Amygdala (tissue), 56 donors: ENCODE results near the gene PWWP2B.

Source experiments
- DNase-seq, 56 donors: peaks; one replicate each; lab custom pipeline; 2025; lab: John Stamatoyannopoulos, UW

Gene PWWP2B

GRCh38 chr10:132397036-132397541, at the start of gene PWWP2B:
Gene PWWP2B (plus strand): TSS chr10:132397200. CDS start chr10:132397227, 27 bp downstream.
- DNase-seq = peak in 4 of 56 donors; percentile 24 to 58 (median 30)

DNA sequence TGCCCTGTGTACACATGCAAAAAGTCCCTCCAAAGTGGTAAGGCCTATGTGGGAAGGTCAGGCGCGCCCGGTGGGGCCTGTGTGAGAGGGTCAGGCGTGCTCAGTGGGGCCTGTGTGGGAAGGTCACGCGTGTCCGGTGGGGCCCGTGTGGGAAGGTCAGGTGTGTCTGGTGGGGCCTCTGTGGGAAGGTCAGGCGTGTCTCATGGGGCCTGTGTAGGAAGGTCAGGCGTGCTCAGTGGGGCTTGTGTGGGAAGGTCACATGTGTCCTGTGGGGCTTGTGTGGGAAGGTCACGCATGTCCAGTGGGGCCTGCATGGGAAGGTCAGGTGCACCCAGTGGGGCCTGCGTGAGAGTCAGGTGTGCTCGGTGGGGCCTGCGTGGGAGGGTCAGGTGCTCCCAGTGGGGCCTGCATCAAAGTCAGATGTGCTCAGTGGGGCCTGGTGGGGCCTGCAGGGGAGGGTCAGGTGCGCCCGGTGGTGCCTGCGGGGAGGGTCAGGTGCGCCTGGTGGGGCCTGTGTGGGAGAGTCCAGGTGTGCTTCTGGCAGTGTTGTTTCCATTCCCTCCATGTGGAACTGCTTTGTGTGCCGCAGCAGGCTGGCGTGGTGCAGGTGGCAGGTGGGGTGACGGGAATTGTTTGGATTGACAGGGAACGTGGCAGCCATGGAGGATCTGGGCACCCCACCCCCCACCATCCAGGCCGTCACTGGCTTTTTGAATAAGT, 49.6 kb upstream of the PWWP2B start:
- no peak for DNase-seq

DNA sequence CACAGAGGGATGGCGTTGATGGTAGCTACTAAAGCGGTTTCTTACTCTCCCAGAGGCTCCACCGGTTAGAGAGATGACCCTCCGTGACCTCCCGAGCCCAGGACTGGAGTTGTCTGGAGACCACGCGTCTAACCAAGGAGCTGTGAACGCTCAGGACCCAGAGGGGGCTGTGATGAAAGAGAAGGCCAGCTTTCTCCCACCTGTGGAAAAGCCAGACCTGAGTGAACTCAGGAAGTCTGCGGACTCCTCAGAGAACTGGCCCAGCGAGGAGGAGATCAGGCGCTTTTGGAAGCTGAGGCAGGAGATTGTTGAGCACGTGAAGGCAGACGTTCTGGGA, 49.1 kb upstream of the PWWP2B start:
- no peak for DNase-seq

DNA sequence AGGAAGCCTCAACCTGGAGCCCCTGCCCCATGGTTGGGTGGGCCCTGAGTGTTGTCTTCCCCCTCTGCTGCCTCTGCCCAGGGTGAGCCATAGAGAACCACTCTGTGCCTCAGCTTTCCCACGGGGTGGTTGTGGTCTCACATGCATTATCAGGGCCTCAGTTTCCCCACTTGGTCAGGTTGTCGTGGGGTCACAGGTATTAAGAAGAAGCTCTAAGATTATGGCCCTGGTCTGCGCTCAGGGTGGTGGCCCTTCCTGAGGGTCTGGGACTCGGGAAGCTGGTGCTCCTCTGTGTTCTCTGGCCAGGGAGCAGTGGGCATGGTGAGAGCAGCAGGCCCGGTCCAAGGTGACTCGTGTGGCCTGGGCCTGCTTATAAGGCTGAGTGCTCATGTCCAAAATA, 47.2 kb upstream of the PWWP2B start:
- no peak for DNase-seq

DNA sequence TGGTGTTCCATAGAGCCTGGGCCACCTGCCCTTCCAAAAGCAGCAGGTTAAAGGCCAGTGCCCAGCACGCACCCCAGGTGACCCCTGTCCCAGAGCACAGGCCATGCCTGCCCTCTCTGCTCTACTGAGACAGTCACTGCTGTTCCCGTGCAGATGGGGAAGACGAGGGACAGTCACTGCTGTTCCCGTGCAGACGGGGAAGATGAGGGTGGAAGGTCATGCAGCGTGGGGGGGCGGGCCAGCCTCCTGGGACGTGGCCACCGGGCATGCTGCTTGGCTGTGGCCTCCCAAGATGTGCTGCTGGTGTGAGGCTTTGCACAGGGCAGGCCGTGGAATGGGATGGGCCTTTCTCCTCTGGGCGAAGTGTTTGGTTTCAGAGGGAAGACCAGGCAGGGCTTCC, 46.6 kb upstream of the PWWP2B start:
- no peak for DNase-seq

GRCh38 chr10:132350946-132351345, 46.1 kb upstream of the PWWP2B start:
- DNase-seq = no peak

DNA sequence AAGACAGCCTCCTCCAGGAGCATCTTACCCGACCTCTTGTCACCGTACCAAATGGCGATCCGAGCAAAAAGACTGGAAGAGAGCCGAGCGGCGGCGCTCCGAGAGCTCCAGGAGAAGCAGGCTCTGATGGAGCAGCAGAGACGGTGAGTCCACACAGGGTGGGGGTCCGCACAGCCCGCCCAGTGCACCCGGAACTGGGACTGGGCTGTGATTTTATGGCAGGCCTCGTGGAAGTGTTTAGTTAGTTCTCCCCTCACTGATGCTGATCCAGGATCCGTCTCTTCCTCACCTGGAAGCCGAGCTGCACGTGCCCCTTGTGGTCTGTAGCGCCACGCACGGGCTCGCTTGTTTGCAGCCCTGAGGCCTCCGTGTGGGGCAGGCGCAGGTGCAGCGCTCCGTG, 45.4 kb upstream of the PWWP2B start:
- DNase-seq = no peak

GRCh38 chr10:132352462-132353308, 44.3 kb upstream of the PWWP2B start:
- DNase-seq = peak in 40 of 56 donors; percentile 7 to 83 (median 39)

- no peak for DNase-seq
Measured at GRCh38 chr10:132353456-132354355, 43.3 kb upstream of the PWWP2B start.

GRCh38 chr10:132354356-132355094, 42.5 kb upstream of the PWWP2B start:
- peak in 1 of 56 donors; percentile 27 for DNase-seq

DNA sequence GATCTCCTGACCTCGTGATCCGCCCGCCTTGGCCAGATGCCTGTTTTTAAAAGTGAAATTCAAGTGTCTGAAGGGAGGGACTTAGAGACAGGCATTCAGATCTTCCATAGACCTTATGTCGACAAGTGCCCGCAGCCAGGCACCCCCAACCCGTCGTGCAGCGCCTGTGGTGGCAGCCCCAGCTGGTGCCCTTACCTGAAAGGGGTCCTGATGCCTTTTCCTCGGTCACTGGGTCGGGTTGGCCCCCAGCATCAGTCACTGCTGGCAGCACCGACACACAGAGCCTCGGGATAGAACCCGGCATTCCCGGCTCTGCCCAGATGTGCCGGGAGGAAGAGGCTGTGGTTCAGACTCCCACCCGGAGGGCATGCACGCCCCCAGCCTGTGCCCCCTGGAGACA, 41.7 kb upstream of the PWWP2B start:
- no peak for DNase-seq

DNA sequence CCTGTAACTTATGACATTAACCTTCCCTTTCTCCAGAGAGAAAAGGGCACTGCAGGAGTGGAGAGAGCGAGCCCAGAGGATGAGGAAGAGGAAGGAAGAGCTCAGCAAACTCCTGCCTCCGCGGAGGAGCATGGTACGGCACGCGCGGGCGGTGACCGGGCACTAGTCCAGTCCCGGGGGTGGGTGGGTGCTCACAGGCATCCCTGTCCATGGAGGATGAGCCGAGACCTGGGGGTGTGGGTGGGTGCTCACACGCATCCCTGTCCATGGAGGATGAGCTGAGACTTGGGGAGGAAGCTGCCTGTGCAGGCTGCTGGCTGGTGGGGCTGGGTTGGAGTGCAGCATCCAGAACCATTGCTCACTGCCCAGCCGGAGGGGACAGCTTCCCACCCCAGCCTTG, 41.2 kb upstream of the PWWP2B start:
- no peak for DNase-seq

DNA sequence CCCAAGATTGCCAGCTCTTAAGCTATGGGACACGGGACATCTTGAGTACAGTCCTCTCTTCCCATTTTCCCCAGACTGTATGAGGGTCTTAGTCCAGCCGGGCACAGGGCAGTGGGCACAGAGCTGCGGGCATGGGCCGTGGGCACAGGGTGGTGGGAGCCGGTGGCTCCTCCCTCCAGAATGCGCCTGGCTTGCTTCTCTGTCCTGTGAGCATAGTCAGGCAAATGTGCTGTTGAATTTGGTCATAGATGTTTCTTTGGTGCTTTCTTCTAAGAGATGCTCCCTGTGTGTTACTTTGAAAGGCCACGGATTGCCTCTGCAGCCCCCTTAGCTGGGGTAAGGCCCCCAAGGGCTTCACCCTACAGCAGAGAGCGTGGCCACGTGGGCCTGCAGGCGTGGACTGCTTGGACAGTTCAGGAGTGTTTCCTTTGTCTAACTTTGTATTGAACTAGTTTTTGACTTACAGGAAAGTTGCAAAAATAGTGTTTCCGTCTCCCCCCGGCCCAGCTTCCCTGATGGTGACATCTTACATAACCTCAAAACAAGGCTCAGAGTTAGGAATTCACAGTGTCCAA, 40.3 kb upstream of the PWWP2B start:
- DNase-seq = no peak

DNA sequence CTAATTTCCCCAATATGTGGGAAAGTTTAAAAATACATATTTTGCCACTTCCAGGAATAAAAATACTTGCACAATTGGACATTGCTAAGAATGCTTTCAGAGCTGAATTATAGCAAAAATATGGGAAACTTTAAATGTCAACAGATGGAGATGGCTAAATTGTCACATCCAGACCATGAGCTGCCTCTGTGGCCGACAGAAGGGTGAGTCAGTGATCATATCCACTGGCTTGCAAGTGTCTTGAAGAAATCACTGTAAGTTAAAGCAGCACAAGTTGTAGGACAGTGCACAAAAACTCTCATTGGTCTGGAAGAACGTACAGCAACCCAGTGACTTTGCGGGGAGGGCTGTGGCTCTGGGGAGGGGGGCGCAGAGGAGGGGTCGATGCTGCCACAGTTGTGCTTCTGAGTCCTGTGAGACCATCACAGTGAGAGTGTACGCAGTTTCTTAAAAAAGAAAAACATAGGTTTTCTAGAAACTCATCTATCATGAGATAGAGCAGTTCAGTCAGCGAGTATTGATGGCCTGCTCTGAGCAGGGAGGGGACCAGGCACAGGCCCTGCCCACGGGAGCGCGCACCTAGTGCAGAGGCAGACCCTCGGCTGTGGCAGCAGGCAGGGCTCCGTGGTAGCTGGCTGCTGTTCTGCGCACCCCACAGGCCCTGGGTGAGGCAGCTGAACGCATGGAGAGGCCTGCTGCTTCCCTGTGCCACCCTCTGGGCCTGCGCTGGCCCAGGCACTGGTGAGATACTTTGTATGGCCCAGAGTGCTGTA, 39.5 kb upstream of the PWWP2B start:
- DNase-seq = no peak

GRCh38 chr10:132359305-132360040, 37.5 kb upstream of the PWWP2B start:
- no peak for DNase-seq

DNA sequence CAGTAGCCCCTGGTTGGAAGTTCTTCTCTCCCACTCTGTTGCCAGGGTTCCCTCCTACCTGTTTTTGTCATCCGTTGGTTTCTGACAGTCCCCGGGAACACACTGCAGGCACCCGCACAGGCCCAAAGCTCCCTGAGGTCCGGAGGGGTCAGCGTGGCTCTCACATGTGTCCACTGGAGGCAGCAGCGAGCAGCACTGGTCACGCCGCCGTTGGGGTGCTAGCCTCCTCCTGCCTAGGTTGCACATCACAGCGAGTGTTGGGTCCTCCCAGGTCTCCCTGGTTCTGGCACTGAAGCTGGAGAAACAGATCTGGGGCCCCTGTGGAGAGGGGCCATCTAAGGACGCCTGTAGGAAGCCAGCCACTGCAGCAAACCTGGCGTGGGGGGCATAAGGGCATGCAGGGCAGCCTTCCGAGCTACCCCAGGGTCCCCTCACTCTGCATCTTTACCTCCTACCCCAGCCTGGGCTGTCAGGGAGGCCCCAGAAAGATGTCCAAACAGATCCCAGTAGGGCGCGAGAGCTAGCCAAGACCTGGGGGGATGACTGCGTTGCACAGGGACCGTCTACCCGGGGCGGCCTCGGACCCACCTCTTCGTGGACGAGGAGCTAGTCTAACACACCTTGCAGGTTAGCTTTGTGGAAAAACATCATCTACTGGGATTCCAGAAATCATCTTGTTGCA, 36.1 kb upstream of the PWWP2B start:
- no peak for DNase-seq

DNA sequence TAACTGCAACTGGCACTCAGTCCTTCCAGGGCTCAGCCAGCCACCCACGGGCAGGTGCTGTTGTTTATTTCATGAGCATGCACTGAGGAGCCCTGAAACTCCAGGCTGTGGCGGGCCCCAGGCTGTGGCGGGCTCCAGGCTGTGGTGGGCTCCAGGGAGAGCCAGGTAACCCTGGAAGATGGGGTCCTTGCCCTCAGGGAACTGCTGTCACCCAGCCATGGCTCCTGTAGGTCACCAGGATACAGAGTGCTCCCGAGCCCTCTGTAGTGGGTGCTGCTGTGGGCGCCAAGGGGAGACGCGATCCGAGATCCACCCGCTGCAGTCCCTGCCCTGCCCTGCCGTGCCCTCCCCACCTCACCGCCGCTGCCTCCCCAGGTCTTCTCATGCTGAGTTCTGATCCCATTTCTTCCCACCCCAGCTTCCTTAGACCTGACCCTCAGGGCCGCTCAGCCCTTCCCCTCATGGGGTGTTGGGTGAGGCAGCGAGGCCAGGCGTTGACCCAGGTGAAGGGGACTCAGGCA, 35.4 kb upstream of the PWWP2B start:
- DNase-seq = no peak
